NOMO-1 treated with dmso at 0.1 percent for 144 hours (cell line): ENCODE data around the gene PEX5.
"Not testable (repeated sequence)": the region's sequence is repeated elsewhere in the genome, so short reads cannot be mapped to it uniquely, and the experiment has no call there.

Experiments used
- DNase-seq: peaks from one replicate; lab custom pipeline; 2025; ENCODE audit not compliant: unreplicated experiment; lab: John Stamatoyannopoulos, UW

Gene PEX5

GRCh38 chr12:7210642-7211151 lies 21.2 kb downstream of the PEX5 start:
- DNase-seq = no peak

- DNase-seq = no peak
Observed at GRCh38 chr12:7212678-7213077, 23.2 kb downstream of the PEX5 start.

GRCh38 chr12:7213745-7214144 lies 24.3 kb downstream of the PEX5 start:
- DNase-seq = not testable (repeated sequence)

GRCh38 chr12:7217475-7218069 lies 28.1 kb downstream of the PEX5 start:
- no peak for DNase-seq

GRCh38 chr12:7219599-7220243 lies 30.2 kb downstream of the PEX5 start:
- peak; percentile 8 for DNase-seq

GRCh38 chr12:7221486-7221885 lies 32.0 kb downstream of the PEX5 start:
- DNase-seq = no peak

GRCh38 chr12:7229741-7230140 lies 40.3 kb downstream of the PEX5 start:
- DNase-seq = no peak

GRCh38 chr12:7241404-7242005 lies 52.0 kb downstream of the PEX5 start:
- no peak for DNase-seq

GRCh38 chr12:7242176-7243101 lies 53.0 kb downstream of the PEX5 start:
- no peak for DNase-seq

GRCh38 chr12:7251328-7251996 lies 62.0 kb downstream of the PEX5 start:
- not testable (repeated sequence) for DNase-seq

GRCh38 chr12:7259060-7259459 lies 69.6 kb downstream of the PEX5 start:
- no peak for DNase-seq
